HK-2 (cell line): ENCODE measurements around the gene TMEM178B.

ENCODE experiments used
- DNase-seq: peaks from one replicate; pipeline ENCODE4 v3.0.0-alpha.2; 2018; ENCODE audit not compliant: unreplicated experiment

TMEM178B gene

GRCh38 chr7:141263508-141263907 is 189.6 kb downstream of the TMEM178B start:
- no peak for DNase-seq

DNA sequence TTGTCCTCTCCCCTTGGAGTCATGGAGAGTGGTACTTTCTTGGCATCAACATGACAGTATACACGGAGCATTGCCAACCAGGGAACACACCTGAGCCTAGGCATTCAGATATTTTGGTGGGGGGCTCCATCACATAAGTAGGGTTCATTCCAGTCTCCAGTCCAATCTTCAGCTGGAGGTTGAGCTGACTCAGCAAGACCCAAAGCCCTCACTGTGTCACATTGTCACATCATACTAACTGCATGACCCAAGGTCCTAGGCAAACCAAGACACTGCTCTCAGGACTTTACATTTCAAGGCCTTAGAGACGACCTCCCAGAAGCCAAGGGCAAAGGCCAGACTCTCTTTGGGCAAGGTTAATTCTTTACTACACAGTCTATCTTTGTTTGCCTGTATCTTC is 190.1 kb downstream of the TMEM178B start:
- DNase-seq: no peak

DNA sequence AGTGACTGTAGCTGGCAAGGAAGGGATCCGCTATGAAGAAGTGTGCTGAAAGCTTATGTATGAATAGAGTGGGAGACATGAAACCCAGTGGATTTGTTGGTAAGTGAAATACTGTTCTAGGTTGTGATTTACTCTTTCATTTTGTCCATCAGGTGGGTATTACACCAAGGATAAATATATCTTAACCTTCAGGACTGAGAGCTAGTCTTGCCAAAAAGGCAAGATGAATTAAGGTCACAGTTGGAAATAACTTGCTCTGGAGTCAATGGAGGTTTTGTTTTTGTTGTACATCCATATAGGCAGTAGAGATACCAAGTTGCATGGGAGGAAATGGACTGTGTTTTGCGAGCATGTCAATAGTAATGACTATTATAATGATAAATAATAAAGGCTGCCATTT is 190.6 kb downstream of the TMEM178B start:
- no peak for DNase-seq

DNA sequence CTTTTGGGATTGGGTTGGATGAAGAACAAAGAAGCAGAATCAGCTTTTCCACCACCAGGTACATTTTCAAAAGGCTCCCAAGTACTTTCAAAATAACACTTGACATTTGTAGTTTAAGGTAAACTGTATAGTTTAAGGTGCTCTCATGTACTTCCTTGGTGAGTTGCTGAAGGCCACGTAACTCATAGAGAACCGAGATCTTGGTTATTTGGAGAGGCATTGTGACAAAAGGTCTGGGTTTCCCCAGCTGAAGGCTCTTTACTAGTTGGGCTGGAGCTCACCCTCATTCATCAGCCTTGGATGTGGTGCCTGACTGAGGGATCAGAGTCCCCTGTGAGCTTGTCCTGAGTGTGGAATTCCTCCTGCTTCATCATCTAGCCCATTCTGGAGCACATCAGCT is 191.8 kb downstream of the TMEM178B start:
- DNase-seq: no peak

DNA sequence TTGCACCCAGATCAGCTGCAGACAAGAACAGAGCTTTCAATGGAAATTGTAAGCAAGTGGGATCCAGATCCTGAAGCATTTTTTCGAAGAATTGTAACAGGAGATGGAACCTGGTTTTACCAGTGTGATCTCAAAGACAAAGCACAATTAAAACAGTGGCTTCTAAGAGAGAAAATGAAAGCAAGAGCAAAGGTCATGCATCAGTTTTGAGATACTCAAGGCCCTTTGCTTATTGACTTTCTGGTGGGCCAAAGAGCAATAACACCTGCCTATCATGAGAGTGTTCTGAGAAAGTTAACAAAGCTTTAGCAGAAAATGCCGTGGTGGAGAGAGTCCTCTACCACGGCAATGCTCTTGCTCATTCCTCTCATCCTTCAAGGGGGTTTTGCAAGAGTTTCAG is 194.8 kb downstream of the TMEM178B start:
- DNase-seq: no peak

DNA sequence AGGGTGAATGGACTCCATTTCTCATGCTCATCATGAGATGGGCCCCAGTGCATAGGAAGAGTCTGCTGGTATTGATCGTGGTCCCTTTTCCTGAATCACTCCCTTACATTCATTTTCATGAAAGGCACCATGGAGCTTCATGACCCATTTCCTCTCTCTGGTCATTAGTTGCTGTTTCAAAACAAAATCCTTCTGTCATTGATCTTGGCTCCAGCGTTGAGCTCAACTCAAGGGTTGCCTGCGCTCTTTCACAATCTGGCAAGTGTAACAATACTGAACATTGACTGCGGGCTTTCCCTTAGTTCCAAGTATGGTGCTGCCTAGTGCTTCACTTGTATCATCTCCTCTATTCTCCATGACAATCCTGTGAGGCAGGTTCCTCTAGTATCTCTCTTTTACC is 197.6 kb downstream of the TMEM178B start:
- DNase-seq: no peak

DNA sequence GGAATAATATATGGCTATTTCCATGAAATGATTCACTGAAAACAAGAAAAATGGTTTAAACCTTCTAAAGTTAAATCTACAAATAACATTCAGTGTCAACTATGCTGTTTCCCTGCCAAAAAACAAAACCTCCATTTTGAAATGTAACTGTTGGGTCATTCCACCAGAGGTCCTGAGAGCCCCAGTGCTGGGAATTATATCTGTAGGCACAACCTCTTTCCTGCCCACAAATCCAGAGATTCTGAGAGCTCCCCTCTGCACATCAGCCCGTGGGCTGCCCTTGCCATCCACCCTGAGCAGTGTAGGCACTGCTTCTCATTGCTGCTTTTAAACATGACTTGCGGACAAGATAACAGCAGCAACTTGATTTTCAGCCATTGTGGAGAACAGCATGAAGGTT is 198.6 kb downstream of the TMEM178B start:
- DNase-seq: no peak

DNA sequence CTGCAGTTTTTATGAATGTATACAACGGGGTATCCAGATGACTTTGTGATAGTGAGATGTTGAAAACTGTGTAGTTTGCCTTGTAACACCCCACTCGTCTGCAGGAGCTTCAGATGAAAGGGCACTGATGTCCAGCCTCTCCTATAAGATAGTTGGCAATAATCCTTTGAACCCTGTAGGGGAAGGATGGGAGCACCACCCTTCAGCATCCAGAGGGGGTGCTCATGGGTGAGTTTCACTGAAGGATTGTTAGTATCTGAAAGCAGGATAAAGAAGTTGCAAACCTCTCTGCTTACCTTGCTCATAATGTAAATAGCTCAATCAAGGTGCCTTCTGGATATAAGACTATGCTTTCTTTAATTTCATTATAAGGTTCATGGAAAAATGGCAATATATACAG is 201.5 kb downstream of the TMEM178B start:
- no peak for DNase-seq

GRCh38 chr7:141276031-141276430 is 202.2 kb downstream of the TMEM178B start:
- DNase-seq: peak; percentile 36

- DNase-seq: no peak
These were observed 206.2 kb downstream of the TMEM178B start for GRCh38 chr7:141280100-141280499.

GRCh38 chr7:141281311-141281710 is 207.4 kb downstream of the TMEM178B start:
- DNase-seq: no peak

- no peak for DNase-seq
These were observed 212.7 kb downstream of the TMEM178B start for GRCh38 chr7:141286522-141286921.

GRCh38 chr7:141287936-141288335 is 214.1 kb downstream of the TMEM178B start:
- DNase-seq: no peak

GRCh38 chr7:141288626-141289025 is 214.8 kb downstream of the TMEM178B start:
- no peak for DNase-seq

- no peak for DNase-seq
These were observed 216.5 kb downstream of the TMEM178B start for GRCh38 chr7:141290365-141290764.

DNA sequence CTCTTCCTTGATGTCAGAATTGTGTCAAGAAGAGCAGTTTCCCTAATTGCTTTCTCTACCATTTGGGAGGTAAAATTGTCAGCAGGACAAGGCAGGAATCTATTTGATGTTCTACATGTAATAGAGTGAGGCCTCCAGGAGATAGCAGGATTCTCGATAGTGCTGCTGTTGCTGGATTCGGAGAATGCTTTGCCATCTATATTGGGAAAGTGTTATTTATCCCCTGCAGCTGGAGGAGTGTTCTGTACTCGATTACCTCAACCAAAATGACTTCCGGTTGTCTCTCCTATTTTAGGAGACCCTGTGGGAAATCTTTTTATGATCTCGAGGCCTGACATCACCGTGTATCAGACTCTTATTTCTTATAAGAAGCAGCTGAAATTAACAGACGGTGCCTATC is 217.1 kb downstream of the TMEM178B start:
- no peak for DNase-seq

DNA sequence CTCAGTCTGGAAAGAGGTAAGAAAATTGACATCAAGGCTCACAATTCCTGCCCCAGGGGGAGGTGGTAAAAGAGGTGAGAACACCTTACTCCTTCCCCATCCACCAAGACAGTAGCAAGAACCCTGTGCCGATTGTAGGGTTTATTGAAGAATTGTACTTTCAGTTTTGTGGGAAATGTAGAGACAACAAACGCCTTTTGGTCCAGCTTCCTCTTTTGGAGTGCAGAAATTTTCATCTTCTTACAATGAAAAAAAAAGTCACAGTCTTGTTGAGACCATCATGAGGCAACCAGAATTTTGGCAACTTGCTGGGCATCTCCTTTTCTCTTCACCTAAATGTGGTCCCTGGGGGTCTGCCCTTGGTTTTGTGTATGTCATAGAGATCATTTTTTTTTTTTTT is 217.7 kb downstream of the TMEM178B start:
- no peak for DNase-seq

- DNase-seq: no peak
These were observed 220.4 kb downstream of the TMEM178B start for GRCh38 chr7:141294143-141294829.

DNA sequence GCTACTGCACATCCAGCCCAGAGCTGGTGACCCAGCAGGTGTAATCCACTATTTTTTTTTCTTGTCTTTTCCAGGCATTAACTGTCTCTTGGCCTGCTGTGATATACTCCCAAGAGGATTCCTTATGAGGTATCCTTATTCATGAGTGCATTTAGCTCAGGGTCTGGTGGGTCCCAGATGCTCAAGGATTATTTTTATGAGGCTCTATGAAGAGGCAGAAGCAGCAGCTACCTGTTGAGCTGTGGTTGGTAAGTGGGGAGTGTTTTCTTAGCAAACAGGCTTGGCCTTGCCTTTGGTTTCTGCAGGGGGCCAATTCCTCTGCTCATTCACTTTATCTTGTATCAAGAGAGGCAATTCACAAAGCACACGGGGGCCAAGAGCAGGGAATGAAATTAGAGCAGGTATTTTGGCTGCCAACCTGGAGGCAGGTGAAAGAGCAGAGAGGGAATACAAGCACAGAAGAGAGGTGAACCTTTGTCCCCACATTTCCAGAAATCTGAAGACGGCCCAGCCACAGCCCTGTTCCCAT is 221.6 kb downstream of the TMEM178B start:
- DNase-seq: no peak

DNA sequence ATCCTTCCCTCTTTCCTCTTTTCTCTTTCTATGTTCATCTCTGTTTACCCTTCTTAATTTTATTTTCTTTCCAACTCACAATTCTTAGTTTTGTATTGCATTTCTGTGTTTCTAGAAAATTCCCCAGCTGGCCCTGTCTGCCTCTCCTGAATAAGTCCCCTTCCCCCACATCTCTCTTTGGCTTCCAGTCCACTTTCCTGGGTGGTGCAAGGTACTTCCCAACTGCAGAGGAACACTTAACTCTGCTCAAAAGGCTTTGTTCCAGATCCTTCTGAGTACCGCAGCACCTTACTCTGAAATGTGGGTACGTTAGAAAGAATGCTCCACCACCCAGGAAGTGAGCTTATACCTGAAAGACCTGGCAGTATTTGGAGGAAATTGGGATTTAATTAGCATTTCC is 227.0 kb downstream of the TMEM178B start:
- DNase-seq: no peak

GRCh38 chr7:141301544-141301943 is 227.7 kb downstream of the TMEM178B start:
- no peak for DNase-seq

DNA sequence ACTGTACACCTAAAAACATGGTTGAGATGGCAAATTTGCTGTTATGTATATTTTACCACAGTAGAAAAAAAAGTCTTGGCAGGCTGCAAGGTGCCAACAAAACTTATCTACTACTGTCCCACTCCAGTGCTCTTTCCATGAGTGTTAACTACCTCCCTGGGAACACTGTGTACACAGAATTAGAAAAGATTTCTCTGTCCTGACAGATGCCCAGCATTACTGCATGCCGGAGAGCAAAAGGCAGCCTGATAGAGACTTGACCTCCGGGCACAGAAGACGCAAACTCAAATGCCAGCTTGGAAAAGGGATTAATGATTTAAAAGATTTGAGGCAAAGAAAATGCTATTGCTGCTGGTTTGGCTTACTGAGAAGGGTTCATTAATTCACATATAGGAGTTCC is 228.8 kb downstream of the TMEM178B start:
- no peak for DNase-seq

DNA sequence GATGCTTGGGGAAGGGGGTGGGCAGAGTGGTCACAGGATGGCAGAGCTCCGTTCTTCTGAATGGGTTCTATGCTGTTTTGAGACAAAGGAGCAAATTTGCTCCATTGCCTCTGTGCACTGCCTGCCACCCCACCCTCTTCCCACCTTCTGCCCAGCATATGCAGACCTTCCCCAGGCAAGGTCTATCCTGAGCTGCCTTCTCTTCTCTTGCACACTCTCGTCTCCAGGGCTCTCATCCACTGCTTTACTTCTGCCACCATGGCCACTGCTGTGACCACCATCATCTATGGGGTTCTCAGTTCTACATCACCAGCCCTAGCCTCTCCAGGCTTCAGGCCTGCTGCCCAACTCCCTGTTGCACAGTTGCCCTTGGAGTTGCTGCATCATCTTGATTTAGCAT is 230.4 kb downstream of the TMEM178B start:
- DNase-seq: no peak

- DNase-seq: no peak
These were observed 232.2 kb downstream of the TMEM178B start for GRCh38 chr7:141306081-141306480.
